K562 (cell line): ENCODE measurements around the gene FGGY. TPM values are rescaled to one million over a fixed set of nuclear protein-coding genes. Genes with fewer than 3 reads are reported as not detected.

ENCODE experiments used
- C11orf30 ChIP-seq: fragments of 450-650 bp; IDR thresholded peaks from 2 replicates; pipeline ENCODE4 v1.6.1; 2016; ENCODE audit warnings: low read depth, mild to moderate bottlenecking
- COPS2 ChIP-seq: fragments of 450-650 bp; conservative IDR thresholded peaks from 2 replicates; pipeline ENCODE4 v1.6.1; 2016; ENCODE audit warnings: mild to moderate bottlenecking, moderate library complexity
- E2F1 ChIP-seq: sonication (generic); formaldehyde crosslinking; IDR thresholded peaks from 2 replicates; pipeline ENCODE4 v1.8.1; 2023; ENCODE audit warnings: mild to moderate bottlenecking, missing genetic modification reagents, moderate library complexity
- FOSL1 ChIP-seq: fragments of 200-800 bp; sonication (Bioruptor generic); conservative IDR thresholded peaks from 2 replicates; pipeline ENCODE4 v1.6.1; 2016; ENCODE audit warnings: missing genetic modification characterization, missing compliant biosample characterization
- FOXJ2 ChIP-seq: fragments of 200-800 bp; sonication (Bioruptor generic); IDR thresholded peaks from 2 replicates; pipeline ENCODE4 v1.6.1; 2016; ENCODE audit warnings: missing genetic modification characterization, missing compliant biosample characterization
- HNRNPK ChIP-seq: fragments of 200-400 bp; formaldehyde crosslinking; IDR thresholded peaks from one replicate; pipeline ENCODE4 v1.6.1; 2018; ENCODE audit warnings: mild to moderate bottlenecking, low read depth, low read length; ENCODE audit not compliant: poor library complexity, severe bottlenecking
- JUND ChIP-seq, 2 experiments: IDR thresholded peaks; 2 replicates in 1 of 2; 3 replicates in 1 of 2; pipeline ENCODE4 v1.6.1; 2011; ENCODE audit warnings: borderline replicate concordance in 2 of 2, low read depth in 2 of 2, low read length in 2 of 2, improper control_type of control experiment in 1 of 2, missing biosample characterization in 1 of 2, missing genetic modification characterization in 1 of 2, missing genetic modification reagents in 1 of 2
- KAT7 ChIP-seq: sonication (generic); formaldehyde crosslinking; IDR thresholded peaks from 2 replicates; pipeline ENCODE4 v1.8.0; 2022; ENCODE audit warnings: missing genetic modification reagents, mild to moderate bottlenecking, borderline replicate concordance
- MAFF ChIP-seq: IDR thresholded peaks from 2 replicates; pipeline ENCODE4 v1.6.1; 2012; ENCODE audit warnings: low read length, improper control_type of control experiment
- MAFG ChIP-seq: fragments of 450-650 bp; conservative IDR thresholded peaks from 2 replicates; pipeline ENCODE4 v1.6.1; 2016; ENCODE audit warnings: missing genetic modification characterization, missing compliant biosample characterization
- MECOM ChIP-seq: fragments of 250-450 bp; sonication (Bioruptor Pico); IDR thresholded peaks from 2 replicates; pipeline ENCODE4 v1.8.0; 2022; ENCODE audit warnings: inconsistent platforms
- MED1 ChIP-seq: sonication (generic); formaldehyde crosslinking; IDR thresholded peaks from 2 replicates; pipeline ENCODE4 v1.8.1; 2023; ENCODE audit warnings: missing genetic modification reagents, borderline replicate concordance
- MEIS2 ChIP-seq: fragments of 450-650 bp; IDR thresholded peaks from 2 replicates; pipeline ENCODE4 v1.6.1; 2014; ENCODE audit warnings: mild to moderate bottlenecking; ENCODE audit not compliant: partially characterized antibody
- MTA3 ChIP-seq: fragments of 450-650 bp; formaldehyde crosslinking; IDR thresholded peaks from 2 replicates; pipeline ENCODE4 v1.6.1; 2017; ENCODE audit warnings: mild to moderate bottlenecking, borderline replicate concordance
- NFE2 ChIP-seq: IDR thresholded peaks from 2 replicates; pipeline ENCODE4 v1.6.1; 2014; ENCODE audit warnings: antibody characterized with exemption, low read depth
- RCOR1 ChIP-seq, 2 experiments: IDR thresholded peaks; 2 replicates each; pipeline ENCODE4 v1.6.1; 2012; ENCODE audit warnings: low read depth in 2 of 2, low read length in 2 of 2, borderline replicate concordance in 1 of 2, improper control_type of control experiment in 1 of 2
- SMAD4 ChIP-seq: fragments of 250-450 bp; sonication (Bioruptor Pico); conservative IDR thresholded peaks from 2 replicates; pipeline ENCODE4 v1.8.0; 2021; ENCODE audit warnings: inconsistent platforms, mild to moderate bottlenecking, moderate library complexity
- SMARCE1 ChIP-seq: fragments of 450-650 bp; IDR thresholded peaks from 2 replicates; pipeline ENCODE4 v1.7.1; 2016; ENCODE audit warnings: mild to moderate bottlenecking
- SPI1 ChIP-seq: IDR thresholded peaks from 2 replicates; pipeline ENCODE4 v1.6.1; 2011; ENCODE audit warnings: low read depth, low read length, control low read depth, borderline replicate concordance
- TAF9B ChIP-seq: fragments of 450-650 bp; IDR thresholded peaks from 2 replicates; pipeline ENCODE4 v1.6.1; 2018; ENCODE audit warnings: mild to moderate bottlenecking; ENCODE audit not compliant: partially characterized antibody
- THRA ChIP-seq: fragments of 450-650 bp; IDR thresholded peaks from 2 replicates; pipeline ENCODE4 v1.6.1; 2017; ENCODE audit warnings: mild to moderate bottlenecking, moderate library complexity
- TRIM24 ChIP-seq, 2 experiments: fragments of 450-650 bp; IDR thresholded peaks; 2 replicates each; pipeline ENCODE4 v1.6.1; 2016
- ZNF165 ChIP-seq: fragments of 250-450 bp; sonication (Bioruptor Pico); IDR thresholded peaks from 2 replicates; pipeline ENCODE4 v1.4.0; 2020; ENCODE audit warnings: borderline replicate concordance
- ZNF184 ChIP-seq: sonication (generic); formaldehyde crosslinking; IDR thresholded peaks from 2 replicates; pipeline ENCODE4 v1.5.0; 2020; ENCODE audit warnings: missing genetic modification reagents
- ZNF589 ChIP-seq: fragments of 200-800 bp; sonication (Bioruptor generic); IDR thresholded peaks from 2 replicates; pipeline ENCODE4 v1.6.1; 2016; ENCODE audit warnings: low read depth, missing genetic modification characterization, missing compliant biosample characterization
- polyA plus RNA-seq, 8 experiments: library from polyadenylated mRNA; depleted of rRNA in 4 of 8; stranded (reverse) in 5 of 8; unstranded in 3 of 8; fragments of >200 nt; fragmentation: Nextera tagmentation in 2 of 8; fragmentation: Illumina TruSeq in 1 of 8; extraction: Ambion mirVana in 2 of 8; extraction: Trizol in 1 of 8; gene quantifications; 2 replicates each; pipeline versions ENCODE4 v1.2.1 to v1.2.3, GENCODE V29; 2011 to 2014; ENCODE audit warnings: inconsistent platforms in 1 of 8, missing spikeins in 1 of 8
- total RNA-seq, 7 experiments: library from RNA; depleted of rRNA in 6 of 7; stranded (reverse); fragments of >200 nt in 6 of 7; fragmentation: Illumina TruSeq in 2 of 7; extraction: Trizol in 2 of 7; gene quantifications; 2 replicates each; pipeline versions ENCODE4 v1.2.1 to v1.2.3, GENCODE V29; 2011 to 2021; ENCODE audit warnings: low replicate concordance in 1 of 7
- TF ChIP-seq, protein P1 (sequence below): fragments of 450-650 bp; IDR thresholded peaks from 2 replicates; pipeline ENCODE4 v1.6.1; 2016

Gene FGGY
- total and polyA plus RNA-seq, 9 of the 15 experiments (the other 6 are each of a cell fraction or from before 2014, with no cell fraction given), result 9.7 to 19.2 (median 12.6) TPM

DNA sequence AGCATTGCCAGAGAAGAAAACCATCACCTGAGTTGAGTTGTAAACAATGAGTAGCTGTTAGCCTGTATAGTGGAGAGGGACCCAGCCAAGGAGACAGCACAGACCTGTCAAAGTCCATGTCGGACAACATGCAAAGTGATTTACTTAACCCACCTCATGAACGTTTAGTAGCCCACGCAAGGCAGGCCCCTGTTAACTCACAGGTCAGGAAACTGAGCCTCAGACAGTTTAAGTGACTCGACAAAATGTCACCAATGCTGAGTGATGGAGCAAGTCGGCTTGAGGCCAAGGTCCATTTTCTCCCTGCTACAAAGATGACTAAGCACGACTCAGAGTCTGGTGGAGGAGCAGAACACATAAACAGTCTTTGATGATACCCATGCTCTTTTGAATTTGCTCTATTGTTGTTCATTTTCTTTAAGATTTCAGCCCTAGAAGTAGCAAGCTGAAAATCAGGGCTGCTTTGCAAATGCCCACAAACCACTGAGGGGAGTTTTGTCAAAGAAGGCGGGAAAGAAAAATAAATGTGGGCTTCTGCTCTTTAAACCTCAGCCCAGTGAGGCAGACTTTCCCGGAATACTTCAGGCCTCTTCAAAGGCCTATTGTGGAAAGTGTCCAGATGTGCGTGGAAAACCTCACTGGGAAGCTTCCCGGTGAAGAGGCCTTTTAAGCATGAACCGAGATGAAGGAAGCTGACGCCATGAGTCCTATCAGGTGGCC lies 434.0 kb downstream of the FGGY start (continued):
- TF ChIP-seq FOXJ2 (tag), result peak; percentile 7; the same call in 1 of the 2 replicates
- peak; percentile 67 for TF ChIP-seq SMARCE1
- no peak for TF ChIP-seq E2F1 (CRISPR knock-in tag)
- no peak for TF ChIP-seq THRA
- peak; percentile 98 for TF ChIP-seq MEIS2
- no peak for TF ChIP-seq SPI1
- peak; percentile 98 for TF ChIP-seq NFE2
- peak in 1 of 2 experiments; percentile 34; a peak in 1 of 4 replicates for TF ChIP-seq TRIM24 (IDR thresholded peaks at IDR 0.05)
- TF ChIP-seq C11orf30, result peak; percentile 98
- TF ChIP-seq JUND (IDR thresholded peaks at IDR 0.05; ENCODE audit: borderline replicate concordance, low read depth, low read length), result peak; percentile 68; the same call in 1 of the 2 replicates
- TF ChIP-seq JUND (tag; IDR thresholded peaks at IDR 0.05; ENCODE audit: borderline replicate concordance, low read depth, low read length), result peak; percentile 69; the same call in 2 of the 3 replicates
- no peak for TF ChIP-seq ZNF184 (CRISPR knock-in tag)
- TF ChIP-seq MTA3, result 0 out of 2 replicates have a peak, but pooled peaks have one; percentile 50
- no peak for TF ChIP-seq ZNF165 (CRISPR knock-in tag)
- no peak for TF ChIP-seq MED1 (CRISPR knock-in tag)
- peak in 1 of 2 experiments; percentile 77; a peak in 1 of 4 replicates for TF ChIP-seq RCOR1 (IDR thresholded peaks at IDR 0.05; ENCODE audit: borderline replicate concordance in 1 of 2, low read depth in 2 of 2, low read length in 2 of 2)
- TF ChIP-seq MAFF, result peak; percentile 94
- TF ChIP-seq FOSL1, result peak; percentile 53; the same call in 1 of the 2 replicates
- TF ChIP-seq HNRNPK, result no peak
- TF ChIP-seq ZNF589 (CRISPR knock-in tag), result no peak
- TF ChIP-seq MAFG, result peak; percentile 98
- TF ChIP-seq KAT7 (CRISPR knock-in tag), result no peak
- TF ChIP-seq TAF9B, result peak; percentile 21
- TF ChIP-seq SMAD4 (CRISPR knock-in tag), result no peak
- TF ChIP-seq, protein P1, sequence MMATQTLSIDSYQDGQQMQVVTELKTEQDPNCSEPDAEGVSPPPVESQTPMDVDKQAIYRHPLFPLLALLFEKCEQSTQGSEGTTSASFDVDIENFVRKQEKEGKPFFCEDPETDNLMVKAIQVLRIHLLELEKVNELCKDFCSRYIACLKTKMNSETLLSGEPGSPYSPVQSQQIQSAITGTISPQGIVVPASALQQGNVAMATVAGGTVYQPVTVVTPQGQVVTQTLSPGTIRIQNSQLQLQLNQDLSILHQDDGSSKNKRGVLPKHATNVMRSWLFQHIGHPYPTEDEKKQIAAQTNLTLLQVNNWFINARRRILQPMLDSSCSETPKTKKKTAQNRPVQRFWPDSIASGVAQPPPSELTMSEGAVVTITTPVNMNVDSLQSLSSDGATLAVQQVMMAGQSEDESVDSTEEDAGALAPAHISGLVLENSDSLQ, result peak; percentile 92
- no peak for TF ChIP-seq COPS2
- no peak for TF ChIP-seq MECOM (CRISPR knock-in tag)
